GM18870 (cell line): Measurements from ENCODE around the gene TMEM106A.
"Not testable (repeated sequence)": the region's sequence is repeated elsewhere in the genome, so short reads cannot be mapped to it uniquely, and the experiment has no call there.

ENCODE experiments used
- ATAC-seq: cut with Tn5 transposase; IDR thresholded peaks from one replicate; pipeline ENCODE4 v1.9.1; 2021; ENCODE audit warnings: moderate library complexity; ENCODE audit not compliant: unreplicated experiment

The TMEM106A gene

GRCh38 chr17:43215341-43215740 lies 3.7 kb downstream of the TMEM106A start:
- no peak for ATAC-seq

DNA sequence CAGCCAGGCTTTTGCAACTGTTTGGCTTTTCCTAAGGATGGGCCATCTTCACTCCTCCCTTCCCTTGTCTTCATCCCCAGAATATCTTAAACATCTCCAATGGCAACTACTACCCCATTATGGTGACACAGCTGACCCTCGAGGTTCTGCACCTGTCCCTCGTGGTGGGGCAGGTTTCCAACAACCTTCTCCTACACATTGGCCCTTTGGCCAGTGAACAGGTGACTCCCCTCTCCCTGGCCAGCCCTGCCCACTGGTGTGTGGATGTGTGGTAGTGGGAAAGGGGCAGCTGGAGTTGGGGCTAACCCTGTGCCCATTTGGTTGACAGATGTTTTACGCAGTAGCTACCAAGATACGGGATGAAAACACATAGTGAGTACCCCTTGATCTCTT lies 4.7 kb downstream of the TMEM106A start:
- no peak for ATAC-seq

DNA sequence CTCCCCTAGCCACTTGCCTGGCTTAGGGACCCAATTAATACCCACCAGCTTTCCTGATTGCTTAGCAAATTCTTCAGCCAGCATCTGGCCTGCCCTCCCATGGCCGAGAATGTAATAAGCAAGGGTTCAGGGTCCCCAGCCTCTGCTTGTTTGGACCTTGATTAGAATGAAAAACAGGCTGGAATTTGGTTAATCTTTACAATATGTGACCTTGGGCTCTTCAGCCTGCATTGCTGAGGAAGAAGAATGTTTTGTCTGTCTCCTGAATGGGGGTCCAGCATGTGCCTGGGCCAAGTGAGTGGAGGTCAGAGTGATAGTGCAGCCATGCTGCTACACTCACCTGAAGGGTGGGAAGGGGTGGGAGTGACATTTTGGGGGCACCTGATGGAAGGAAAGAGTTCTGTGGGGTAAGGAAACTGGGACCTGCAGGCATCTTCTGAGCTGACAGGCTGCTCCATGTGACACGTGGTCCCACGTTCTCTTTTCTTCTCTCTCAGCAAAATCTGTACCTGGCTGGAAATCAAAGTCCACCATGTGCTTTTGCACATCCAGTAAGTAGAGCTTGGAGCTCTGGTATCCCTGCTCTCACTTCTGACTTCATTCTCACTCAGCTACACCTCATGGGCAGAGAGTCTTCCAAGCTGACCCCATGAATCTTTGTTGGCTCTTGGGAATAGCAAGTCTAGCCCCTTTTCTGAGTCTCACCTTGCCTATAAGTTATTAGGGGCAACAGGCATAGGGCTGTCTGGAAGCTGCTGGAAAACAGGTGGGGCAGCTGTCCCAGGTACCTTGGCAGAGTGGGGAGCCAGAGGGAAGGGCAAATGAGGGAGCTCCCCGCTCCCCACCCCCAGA lies 5.3 kb downstream of the TMEM106A start:
- ATAC-seq = no peak

DNA sequence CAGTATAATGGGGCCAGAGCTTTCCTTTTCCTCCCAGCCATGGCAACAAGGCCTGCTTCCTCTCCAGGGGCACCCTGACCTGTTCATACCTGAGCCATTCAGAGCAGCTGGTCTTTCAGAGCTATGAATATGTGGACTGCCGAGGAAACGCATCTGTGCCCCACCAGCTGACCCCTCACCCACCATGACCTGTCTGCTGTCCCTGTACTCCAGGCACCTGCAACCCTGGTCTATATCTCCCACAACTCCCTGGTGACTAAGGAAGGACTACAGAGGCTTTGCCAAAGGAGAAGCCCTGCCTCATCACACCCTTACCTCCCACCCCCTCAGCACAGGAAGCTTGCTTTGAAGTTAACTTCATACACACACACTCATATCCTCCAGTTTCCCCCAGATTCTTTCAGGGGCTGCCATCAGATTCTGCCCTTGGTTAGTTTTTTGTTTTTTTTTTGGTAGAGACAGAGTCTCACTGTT lies 6.0 kb downstream of the TMEM106A start:
- no peak for ATAC-seq

DNA sequence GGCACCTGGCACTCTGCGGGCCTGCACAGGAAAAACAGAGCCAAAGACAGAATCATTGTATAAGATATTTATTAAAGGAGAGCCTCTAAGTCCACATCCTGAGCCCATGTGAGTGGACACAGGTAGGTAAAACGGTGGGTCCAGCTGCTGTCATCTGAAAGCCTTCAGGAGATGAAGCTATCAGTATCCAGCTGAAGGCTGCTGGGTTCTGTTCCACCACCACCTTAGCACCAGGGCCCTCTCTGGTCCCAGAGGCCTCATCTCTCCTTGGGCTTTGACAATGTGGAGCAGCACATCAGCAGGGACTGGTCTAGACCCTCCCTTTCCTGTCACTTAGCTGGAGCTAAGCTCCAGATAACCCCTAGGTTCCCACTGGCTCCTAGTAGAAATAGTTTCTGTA lies 7.3 kb downstream of the TMEM106A start:
- ATAC-seq = no peak

DNA sequence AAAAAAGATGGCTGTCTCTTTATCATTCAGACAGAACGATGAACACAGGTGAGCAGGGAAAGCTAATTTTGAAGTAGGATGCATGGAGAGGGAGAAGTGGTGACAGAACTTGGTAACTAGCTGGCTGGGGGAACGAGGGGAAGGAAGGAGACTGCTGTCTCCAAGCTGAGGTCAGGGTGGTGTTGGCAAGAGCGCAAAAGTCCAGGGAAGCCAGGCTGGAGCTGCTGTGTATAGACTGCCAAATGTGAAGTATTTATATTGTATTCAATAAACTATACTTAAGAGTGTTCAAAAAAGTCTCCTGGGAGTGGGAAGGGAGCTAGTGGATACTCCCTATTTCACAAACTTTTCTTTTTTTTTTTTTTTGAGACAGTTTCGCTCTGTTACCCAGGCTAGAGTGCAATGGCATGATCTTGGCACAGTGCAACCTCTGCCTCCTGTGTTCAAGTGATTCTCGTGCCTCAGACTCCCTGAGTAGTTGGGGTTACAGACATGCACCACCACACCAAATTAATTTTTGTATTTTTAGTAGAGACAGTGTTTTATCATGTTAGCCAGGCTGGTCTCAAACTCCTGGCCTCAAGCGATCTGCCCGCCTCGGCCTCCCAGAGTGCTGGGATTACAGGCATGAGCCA lies 8.2 kb downstream of the TMEM106A start:
- ATAC-seq = no peak

DNA sequence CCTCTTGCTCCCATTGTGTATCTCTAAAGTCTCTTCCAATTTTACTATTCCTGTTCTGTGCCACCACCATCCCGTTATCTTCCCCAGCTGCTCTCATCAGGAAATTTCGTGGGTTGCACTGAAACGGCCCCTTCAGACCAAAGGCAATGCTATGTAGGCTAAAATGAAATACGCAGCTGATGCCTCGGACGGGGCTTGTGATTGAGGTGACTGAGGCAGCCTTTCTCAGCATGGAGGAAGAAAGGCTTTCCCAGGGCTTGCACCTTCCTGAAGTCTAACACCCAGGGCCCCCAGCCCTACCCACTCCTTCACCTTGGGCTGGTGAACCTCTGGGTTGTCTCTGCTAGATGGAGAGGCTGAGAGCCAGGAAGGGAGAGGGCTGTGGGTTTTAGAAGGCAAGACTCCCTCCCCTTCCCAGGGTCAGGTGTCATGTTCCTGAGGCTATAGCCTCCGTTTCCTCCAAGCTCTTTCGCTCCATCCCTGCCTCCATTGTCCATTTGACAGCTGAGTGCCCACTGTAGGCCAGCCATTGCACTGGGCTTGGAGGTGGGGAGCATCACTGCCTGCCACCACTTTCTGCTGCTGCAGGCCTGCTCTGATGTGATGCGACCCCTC lies 8.9 kb downstream of the TMEM106A start:
- ATAC-seq = no peak

- no peak for ATAC-seq
These were observed 12.6 kb downstream of the TMEM106A start for GRCh38 chr17:43224146-43224705.

- ATAC-seq = no peak
These were observed 14.7 kb downstream of the TMEM106A start for GRCh38 chr17:43226393-43226792.

GRCh38 chr17:43228020-43228782 lies 16.5 kb downstream of the TMEM106A start, which contains the start of gene CCDC200:
CCDC200 (minus strand) TSS chr17:43228623; CDS start chr17:43228554, 69 bp downstream.
- not testable (repeated sequence) for ATAC-seq

DNA sequence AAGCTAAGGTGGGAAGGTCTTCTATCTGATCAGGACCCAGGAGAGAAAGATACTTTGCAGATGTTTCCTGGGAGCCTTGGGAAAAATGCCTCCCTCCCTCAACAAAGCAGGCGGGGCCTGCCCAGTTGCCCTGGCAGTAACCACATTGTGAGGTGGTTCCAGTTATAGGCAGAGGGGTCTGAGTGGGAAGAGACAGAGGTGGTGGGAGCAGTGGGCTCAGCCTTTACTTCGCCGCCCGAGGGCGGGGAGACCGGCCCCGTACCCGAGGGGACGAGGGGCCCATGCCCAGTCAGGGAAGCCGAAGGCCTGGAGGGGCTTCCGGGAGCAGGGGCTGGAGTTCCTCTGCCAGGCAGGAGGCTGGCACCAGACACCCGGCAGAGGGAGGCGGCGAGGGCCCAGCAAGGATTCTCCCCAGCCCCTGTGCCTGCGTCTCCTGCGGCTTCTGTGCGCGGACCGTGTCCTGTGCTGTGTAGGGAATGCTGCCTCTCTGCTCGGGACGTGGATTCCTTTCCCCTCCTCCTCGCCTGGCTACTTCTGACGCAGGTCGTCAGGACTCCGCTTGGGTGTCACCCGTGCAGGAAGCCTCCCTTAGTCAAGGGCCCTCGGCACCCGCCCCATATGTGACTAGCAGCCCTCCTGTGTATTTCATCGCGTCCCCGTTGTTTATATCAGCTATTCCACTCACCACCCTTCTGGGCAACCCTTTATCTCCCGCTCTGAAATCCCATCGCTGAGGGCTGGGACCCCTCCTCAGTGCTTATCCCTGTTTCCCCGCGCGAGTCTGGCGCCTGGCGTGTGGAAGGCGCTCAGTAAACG lies 19.7 kb downstream of the TMEM106A start:
- not testable (repeated sequence) for ATAC-seq

DNA sequence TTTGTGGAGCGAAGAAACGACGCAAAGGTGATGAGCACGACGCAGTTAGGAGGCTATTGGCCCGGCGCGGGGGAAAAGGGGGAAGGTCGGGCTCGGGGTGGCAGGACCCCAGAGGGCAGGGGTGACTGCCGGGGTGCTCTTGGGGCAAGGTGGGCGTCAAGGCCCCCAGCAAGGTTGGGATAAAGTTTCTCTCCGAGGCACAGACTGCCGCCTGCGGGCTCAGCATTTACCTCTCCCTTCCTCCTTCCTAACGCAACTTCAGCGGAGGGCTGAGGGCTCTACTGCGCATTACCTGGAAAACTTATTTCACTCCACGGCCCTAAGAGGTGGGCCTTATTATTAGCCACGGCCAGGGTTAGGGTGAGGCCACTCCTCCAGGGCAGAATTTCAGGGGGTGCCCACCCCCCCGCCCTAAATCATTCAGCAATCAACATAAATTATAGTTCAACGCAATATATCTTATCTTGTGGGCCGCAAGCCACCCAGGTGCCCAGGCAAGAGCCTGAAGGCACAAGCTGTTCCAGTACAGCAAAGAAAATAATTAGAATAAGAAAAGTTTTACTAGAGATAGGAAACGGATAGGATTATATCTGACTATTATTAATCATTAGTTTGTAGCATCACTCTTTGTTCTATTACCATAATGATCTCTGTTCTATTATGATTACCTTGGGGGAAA lies 20.5 kb downstream of the TMEM106A start:
- ATAC-seq = not testable (repeated sequence)

GRCh38 chr17:43233263-43233662 lies 21.6 kb downstream of the TMEM106A start:
- ATAC-seq = not testable (repeated sequence)

DNA sequence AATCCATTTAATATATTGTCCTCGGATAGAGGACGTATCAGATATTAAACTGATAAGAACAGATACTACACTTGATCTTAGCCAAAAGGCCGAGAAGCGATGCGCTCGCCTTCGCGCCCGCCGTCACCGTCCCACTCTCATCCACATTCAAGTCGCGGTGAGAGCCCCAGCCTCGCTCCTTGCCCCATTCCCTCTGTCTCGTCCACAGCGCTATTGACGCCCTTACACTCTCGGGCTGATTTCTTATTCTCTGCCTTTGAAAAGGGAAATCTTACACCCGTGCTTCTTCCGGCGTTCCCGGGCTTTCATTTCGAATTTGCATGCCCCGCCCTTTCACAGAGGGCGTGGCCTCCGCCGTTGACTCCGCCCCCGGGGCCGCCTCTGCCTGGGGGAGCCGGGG lies 22.2 kb downstream of the TMEM106A start, which contains the start of gene RNU2-1:
Gene RNU2-1, minus strand, starts transcription at position 101 of the 400 bp plus-strand sequence.
- ATAC-seq = not testable (repeated sequence)

- not testable (repeated sequence) for ATAC-seq
These were observed 27.9 kb downstream of the TMEM106A start for GRCh38 chr17:43239597-43239996.

DNA sequence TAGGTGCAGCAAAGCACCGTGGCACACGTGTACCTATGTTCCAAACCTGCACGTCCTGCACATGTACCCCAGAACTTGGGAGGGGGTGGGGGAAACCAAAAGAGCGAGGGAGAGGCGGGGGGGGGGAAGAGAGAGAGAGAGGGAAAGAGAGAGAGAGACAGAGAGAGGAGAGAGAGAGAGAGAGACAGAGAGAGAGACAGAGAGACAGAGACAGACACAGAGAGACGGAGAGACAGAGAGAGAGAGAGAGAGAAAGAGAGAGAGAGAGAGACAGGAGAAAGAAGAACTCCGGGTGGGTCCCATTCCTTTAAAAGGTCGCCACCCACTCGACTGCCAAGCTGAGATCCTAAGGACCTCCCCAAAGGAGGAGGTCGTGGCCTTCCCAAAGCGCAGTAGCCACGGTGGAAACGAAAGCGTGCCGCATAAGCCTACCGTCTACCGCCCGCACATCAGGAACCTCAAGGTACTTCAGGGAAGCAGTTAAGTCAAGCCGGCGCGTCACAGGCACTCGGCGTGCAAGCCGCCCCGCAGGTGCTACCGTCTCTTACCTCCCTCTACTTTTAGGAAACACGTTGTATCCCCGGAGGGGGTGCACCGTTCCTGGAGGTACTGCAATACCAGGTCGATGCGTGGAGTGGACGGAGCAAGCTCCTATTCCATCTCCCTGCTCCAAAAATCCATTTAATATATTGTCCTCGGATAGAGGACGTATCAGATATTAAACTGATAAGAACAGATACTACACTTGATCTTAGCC lies 29.1 kb downstream of the TMEM106A start:
- not testable (repeated sequence) for ATAC-seq

- not testable (repeated sequence) for ATAC-seq
These were observed 34.8 kb downstream of the TMEM106A start for GRCh38 chr17:43246456-43246855.
